IMR-90 (cell line): Measurements from ENCODE around the gene ANKMY1. TPM values are rescaled to one million over a fixed set of nuclear protein-coding genes. Genes with fewer than 3 reads are reported as not detected.

Experiments
- ATAC-seq: fragments of 200-7000 bp; cut with Tn5 transposase; 2 replicates; pipeline ENCODE4 v1.9.1; 2020; ENCODE audit warnings: low read depth, mild to moderate bottlenecking, moderate library complexity
- BruUV-seq: library from RNA; stranded (reverse); fragments of 400-500 nt; replicated peaks from 2 replicates; lab custom pipeline; 2021; lab: Mats Ljungman, UMichigan
- CTCF ChIA-PET: fragments of 300-600 bp; formaldehyde crosslinking; extraction: SDS; loops from one replicate; lab custom pipeline; 2021; ENCODE audit warnings: antibody characterized with exemption; lab: Yijun Ruan, JAX
- POLR2A ChIA-PET: fragments of 300-600 bp; sonication (Branson Sonifier 250); formaldehyde crosslinking; loops from one replicate; lab custom pipeline; 2022; ENCODE audit warnings: antibody characterized with exemption; ENCODE audit not compliant: unreplicated experiment; lab: Charles Lee
- DNase-seq: peaks from one replicate; pipeline ENCODE4 v3.0.0; 2013
- H2AFZ ChIP-seq: replicated peaks from 2 replicates; pipeline ENCODE3; 2013; ENCODE audit warnings: low read length, mild to moderate bottlenecking; ENCODE audit not compliant: poor library complexity
- H2AK5ac ChIP-seq: 2 replicates; pipeline ENCODE4 v1.6.1; 2013; ENCODE audit warnings: low read depth, low read length, inconsistent platforms
- H2AK9ac ChIP-seq: replicated peaks from 2 replicates; pipeline ENCODE3; 2013; ENCODE audit warnings: mild to moderate bottlenecking, low read depth, low read length, moderate library complexity; ENCODE audit not compliant: poor library complexity
- H2BK120ac ChIP-seq: 2 replicates; pipeline ENCODE4 v1.6.1; 2013; ENCODE audit warnings: low read depth, low read length, inconsistent platforms
- H2BK15ac ChIP-seq: 3 replicates; pipeline ENCODE4 v1.6.1; 2013; ENCODE audit warnings: low read depth, low read length, inconsistent platforms
- H2BK20ac ChIP-seq: 2 replicates; pipeline ENCODE4 v1.6.1; 2013; ENCODE audit warnings: low read depth, mild to moderate bottlenecking, inconsistent platforms, low read length, moderate library complexity
- H2BK5ac ChIP-seq: 2 replicates; pipeline ENCODE4 v1.6.1; 2013; ENCODE audit warnings: mild to moderate bottlenecking, low read depth, low read length, inconsistent platforms; ENCODE audit not compliant: poor library complexity, severe bottlenecking
- H3K14ac ChIP-seq: replicated peaks from 2 replicates; pipeline ENCODE4 v1.6.1; 2013; ENCODE audit warnings: low read depth, low read length, inconsistent platforms
- H3K18ac ChIP-seq: 2 replicates; pipeline ENCODE4 v1.6.1; 2013; ENCODE audit warnings: low read depth, low read length, control low read depth
- H3K23ac ChIP-seq: 2 replicates; pipeline ENCODE4 v1.6.1; 2013; ENCODE audit warnings: low read depth, low read length, inconsistent platforms
- H3K27ac ChIP-seq: 2 replicates; pipeline ENCODE4 v1.5.1; 2013; ENCODE audit warnings: mild to moderate bottlenecking, control low read depth, low read length; ENCODE audit not compliant: insufficient read depth
- H3K27me3 ChIP-seq: 2 replicates; pipeline ENCODE4 v1.6.1; 2013; ENCODE audit warnings: low read length; ENCODE audit not compliant: control insufficient read depth, insufficient read depth
- H3K36me3 ChIP-seq: 2 replicates; pipeline ENCODE4 v1.6.1; 2013; ENCODE audit warnings: low read length, mixed read lengths; ENCODE audit not compliant: control insufficient read depth, insufficient read depth
- H3K4ac ChIP-seq: 2 replicates; pipeline ENCODE4 v1.6.1; 2013; ENCODE audit warnings: low read depth, low read length, inconsistent platforms
- H3K4me1 ChIP-seq: 2 replicates; pipeline ENCODE4 v1.6.1; 2013; ENCODE audit warnings: low read length, mixed read lengths; ENCODE audit not compliant: control insufficient read depth, insufficient read depth
- H3K4me2 ChIP-seq: 2 replicates; pipeline ENCODE4 v1.6.1; 2013; ENCODE audit warnings: low read depth, mild to moderate bottlenecking, control low read depth, low read length, moderate library complexity
- H3K4me3 ChIP-seq: 2 replicates; pipeline ENCODE4 v1.5.1; 2013; ENCODE audit warnings: low read depth, mild to moderate bottlenecking, control low read depth, low read length, moderate library complexity; ENCODE audit not compliant: insufficient read depth
- H3K56ac ChIP-seq: 2 replicates; pipeline ENCODE4 v1.6.1; 2013; ENCODE audit warnings: low read length, inconsistent platforms; ENCODE audit not compliant: insufficient read depth; ENCODE audit errors: extremely low read depth
- H3K79me1 ChIP-seq, 2 experiments: 2 replicates each; pipeline ENCODE4 v1.6.1; 2013; ENCODE audit warnings: low read length in 2 of 2, inconsistent platforms in 1 of 2, low read depth in 1 of 2
- H3K9ac ChIP-seq: 2 replicates; pipeline ENCODE4 v1.6.1; 2013; ENCODE audit warnings: low read depth, low read length, control low read depth
- H3K9me1 ChIP-seq: 2 replicates; pipeline ENCODE4 v1.6.1; 2013; ENCODE audit warnings: low read length, inconsistent platforms; ENCODE audit not compliant: insufficient read depth
- H3K9me3 ChIP-seq: 2 replicates; pipeline ENCODE4 v1.6.1; 2013; ENCODE audit warnings: low read length; ENCODE audit not compliant: control insufficient read depth, insufficient read depth
- H4K20me1 ChIP-seq: 2 replicates; pipeline ENCODE4 v1.6.1; 2013; ENCODE audit warnings: low read length, inconsistent platforms; ENCODE audit not compliant: insufficient read depth
- H4K5ac ChIP-seq: 2 replicates; pipeline ENCODE4 v1.6.1; 2013; ENCODE audit warnings: mild to moderate bottlenecking, low read depth, low read length, control low read depth
- H4K8ac ChIP-seq, 2 experiments: 2 replicates each; pipeline ENCODE4 v1.6.1; 2013; ENCODE audit warnings: low read depth in 2 of 2, low read length in 2 of 2, control low read depth in 1 of 2, inconsistent platforms in 1 of 2
- H4K91ac ChIP-seq: 2 replicates; pipeline ENCODE4 v1.6.1; 2013; ENCODE audit warnings: low read depth, low read length, inconsistent platforms; ENCODE audit not compliant: insufficient read depth
- BHLHE40 ChIP-seq: fragments of 150-350 bp; IDR thresholded peaks from 2 replicates; pipeline ENCODE4 v1.6.1; 2016; ENCODE audit warnings: mild to moderate bottlenecking, low read depth, low read length
- CHD1 ChIP-seq: IDR thresholded peaks from 2 replicates; pipeline ENCODE4 v1.6.1; 2012; ENCODE audit warnings: low read depth, low read length, improper control_type of control experiment
- FOS ChIP-seq: fragments of 150-350 bp; IDR thresholded peaks from 2 replicates; pipeline ENCODE4 v1.6.1; 2016; ENCODE audit warnings: low read depth, low read length
- MXI1 ChIP-seq: IDR thresholded peaks from 2 replicates; pipeline ENCODE4 v1.6.1; 2012; ENCODE audit warnings: low read depth, mild to moderate bottlenecking, low read length, moderate library complexity, borderline replicate concordance
- NFE2L2 ChIP-seq: fragments of 150-350 bp; IDR thresholded peaks from 2 replicates; pipeline ENCODE4 v1.6.1; 2016; ENCODE audit warnings: low read depth, mild to moderate bottlenecking, low read length
- POLR2A ChIP-seq: IDR thresholded peaks from 2 replicates; pipeline ENCODE4 v1.6.1; 2012; ENCODE audit warnings: mild to moderate bottlenecking, low read depth, low read length
- RAD21 ChIP-seq: IDR thresholded peaks from 2 replicates; pipeline ENCODE4 v1.6.1; 2012; ENCODE audit warnings: low read length, improper control_type of control experiment
- RCOR1 ChIP-seq: IDR thresholded peaks from 2 replicates; pipeline ENCODE4 v1.6.1; 2012; ENCODE audit warnings: mild to moderate bottlenecking, low read length, improper control_type of control experiment; ENCODE audit not compliant: insufficient replicate concordance
- RFX5 ChIP-seq: IDR thresholded peaks from 2 replicates; pipeline ENCODE4 v1.8.0; 2012; ENCODE audit warnings: low read depth, mild to moderate bottlenecking, low read length, moderate library complexity
- WGBS, 2 experiments: methylation state at CpG; one replicate each; pipeline versions ENCODE4 v1.1.5 to v1.1.7; 2013; ENCODE audit warnings: missing lambda C conversion rate in 2 of 2; ENCODE audit not compliant: insufficient read length in 1 of 2; ENCODE audit errors: extremely low coverage in 2 of 2; 5-methylcytosine and 5-hydroxymethylcytosine counted together
- dilution Hi-C: fragments of 300-500 bp; cut with HindIII; formaldehyde crosslinking; loops from one replicate; pipeline ENCODE4 v1.14.3; 2018; ENCODE audit warnings: low sequenced_read_pairs; ENCODE audit not compliant: unreplicated experiment
- in situ Hi-C: fragments of 300-500 bp; cut with MboI; formaldehyde crosslinking; loops from 3 replicates; pipeline ENCODE4 v1.14.3; 2019; ENCODE audit warnings: low sequenced_read_pairs, inconsistent platforms, mixed read lengths
- intact Hi-C: fragments of 100-400 bp; cut with micrococcal nuclease; formaldehyde crosslinking; loops from 2 replicates; pipeline ENCODE4 v1.10.0; 2022
- polyA plus RNA-seq, 3 experiments: library from polyadenylated mRNA; depleted of rRNA; stranded (reverse); fragments of >200 nt; gene quantifications; 2 replicates each; pipeline ENCODE4 v1.2.3, GENCODE V29; 2012; ENCODE audit warnings: low replicate concordance in 1 of 3
- total RNA-seq: library from RNA; depleted of rRNA; stranded (reverse); fragments of >200 nt; gene quantifications from 2 replicates; pipeline ENCODE4 v1.2.3, GENCODE V29; 2012
- TF ChIP-seq, protein P1 (sequence below): fragments of 150-350 bp; IDR thresholded peaks from 2 replicates; pipeline ENCODE4 v1.6.1; 2016; ENCODE audit warnings: low read depth, mild to moderate bottlenecking, low read length, moderate library complexity, borderline replicate concordance

The ANKMY1 gene
- total and polyA plus RNA-seq, 2 of the 4 experiments (the other 2 are of a cell fraction), result 2.9 to 5.5 TPM

DNA sequence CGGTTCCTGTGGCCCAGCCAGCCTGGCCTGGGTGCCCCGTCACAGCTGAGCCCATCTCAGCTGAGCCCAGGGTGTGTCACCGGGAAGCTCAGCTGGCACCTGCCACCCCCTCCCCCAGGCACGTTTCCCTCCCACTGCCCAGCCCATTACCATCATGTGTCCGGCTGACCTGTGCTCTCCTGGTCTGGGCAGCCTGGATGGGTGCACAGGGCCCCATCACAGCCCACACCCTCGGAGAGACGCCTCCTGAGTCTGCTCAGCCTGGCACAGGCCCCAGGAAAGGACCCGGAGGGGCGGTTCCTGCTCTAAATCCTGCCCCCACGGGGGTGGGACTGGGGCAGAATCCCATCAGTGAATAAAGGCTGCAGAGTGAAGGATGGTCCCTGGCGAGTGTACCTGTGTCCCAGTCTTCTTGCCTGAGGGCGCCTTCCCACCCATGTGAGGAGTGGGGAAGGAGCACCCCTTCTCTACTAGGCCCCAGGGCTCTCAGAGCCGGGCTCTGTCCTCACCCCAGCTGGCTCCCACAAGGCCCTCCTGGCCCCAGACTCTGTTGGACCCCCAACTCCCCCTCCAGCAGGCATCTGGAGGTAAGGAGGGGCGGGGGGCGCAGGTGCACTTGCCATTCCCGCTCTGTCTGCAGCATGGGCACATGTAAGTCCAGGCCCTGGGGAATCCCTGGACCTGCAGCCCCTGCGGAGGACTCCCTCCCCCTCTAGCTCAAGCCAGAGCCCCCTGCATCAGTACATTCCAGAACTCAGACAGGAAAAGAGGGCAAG, 101.2 kb downstream of the ANKMY1 start:
- in situ Hi-C loops (no loop called here), intact Hi-C loops (no loop called here), dilution Hi-C loops (no loop called here)
- Histone ChIP-seq H3K9me1 (no peaks in the 10 kb centered on the region), H4K20me1 (peaks cover 46% of the 10 kb centered on the region), H3K4me2 (no peak overlapping the region), H3K36me3 (peaks cover 6% of the 10 kb centered on the region; the same call in 1 of the 2 replicates), H2AK5ac (no peak overlapping the region), H4K8ac (no peak overlapping the region), H2BK20ac (no peak overlapping the region), H2BK15ac (no peak overlapping the region), H3K14ac (no peak overlapping the region), H4K5ac (no peak overlapping the region), H3K9me3 (no peaks in the 10 kb centered on the region), H3K56ac (no peak overlapping the region), H2BK120ac (no peak overlapping the region), H3K27me3 (no peaks in the 10 kb centered on the region), H3K18ac (no peak overlapping the region), H3K4me1 (peaks cover 8% of the 10 kb centered on the region; the same call in 1 of the 2 replicates), H3K9ac (no peak overlapping the region), H3K79me1 (peaks cover 8 to 46% of the 10 kb centered on the region in 2 experiments; a peak in 3 of 4 replicates), H2AK9ac (no peak overlapping the region), H3K27ac (no peak overlapping the region), H2BK5ac (no peak overlapping the region), H4K91ac (no peak overlapping the region), H3K4ac (no peak overlapping the region), H3K23ac (no peak overlapping the region), H2AFZ (no peak overlapping the region), H3K4me3 (no peak overlapping the region)
- 80% methylated on average over 4 of the region's 17 CpGs; no CpG with 5 or more reads in 1 of the 2 experiments for WGBS, 2 experiments
- TF ChIP-seq, protein P1, sequence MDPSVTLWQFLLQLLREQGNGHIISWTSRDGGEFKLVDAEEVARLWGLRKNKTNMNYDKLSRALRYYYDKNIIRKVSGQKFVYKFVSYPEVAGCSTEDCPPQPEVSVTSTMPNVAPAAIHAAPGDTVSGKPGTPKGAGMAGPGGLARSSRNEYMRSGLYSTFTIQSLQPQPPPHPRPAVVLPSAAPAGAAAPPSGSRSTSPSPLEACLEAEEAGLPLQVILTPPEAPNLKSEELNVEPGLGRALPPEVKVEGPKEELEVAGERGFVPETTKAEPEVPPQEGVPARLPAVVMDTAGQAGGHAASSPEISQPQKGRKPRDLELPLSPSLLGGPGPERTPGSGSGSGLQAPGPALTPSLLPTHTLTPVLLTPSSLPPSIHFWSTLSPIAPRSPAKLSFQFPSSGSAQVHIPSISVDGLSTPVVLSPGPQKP, result no peak
- TF ChIP-seq RFX5 (no peak), NFE2L2 (no peak), MXI1 (no peak), RCOR1 (no peak), CHD1 (no peak), RAD21 (no peak), POLR2A (no peak), FOS (no peak), BHLHE40 (no peak)
- CTCF ChIA-PET, result no interaction called here
- DNase-seq (no peak), ATAC-seq (no peak)
- POLR2A ChIA-PET, result no interaction called here
- no TSS peak for BruUV-seq
